ENCODE data around the gene PDE1C.

PDE1C gene

GRCh38 chr7:31858055-31858454 is 212.2 kb downstream of the PDE1C start:
- H3K36me3 ChIP-seq, result no peaks in the 10 kb centered on the region
- TF ChIP-seq CTCF (IDR thresholded peaks at IDR 0.05; ENCODE audit: low read depth, low read length), result no peak
- H3K27ac ChIP-seq, result no peak overlapping the region
- no peak overlapping the region for H3K4me3 ChIP-seq (ENCODE audit: low read depth, low read length)
- H3K9me3 ChIP-seq (ENCODE audit: severe bottlenecking), result no peaks in the 10 kb centered on the region
- no peaks in the 10 kb centered on the region for H3K27me3 ChIP-seq (ENCODE audit: insufficient read depth, low read depth, severe bottlenecking)
- DNase-seq, result no peak

- H3K4me3 ChIP-seq (ENCODE audit: low read depth, low read length), result no peak overlapping the region
- no peaks in the 10 kb centered on the region for H3K9me3 ChIP-seq (ENCODE audit: severe bottlenecking)
- TF ChIP-seq CTCF (IDR thresholded peaks at IDR 0.05; ENCODE audit: low read depth, low read length), result no peak
- DNase-seq, result no peak
- H3K27ac ChIP-seq, result no peak overlapping the region
- no peaks in the 10 kb centered on the region for H3K36me3 ChIP-seq
- no peaks in the 10 kb centered on the region for H3K27me3 ChIP-seq (ENCODE audit: insufficient read depth, low read depth, severe bottlenecking)
Observed at GRCh38 chr7:31857172-31857571, 213.0 kb downstream of the PDE1C start.

- no peaks in the 10 kb centered on the region for H3K36me3 ChIP-seq
Observed at GRCh38 chr7:31856337-31856736, 213.9 kb downstream of the PDE1C start.

GRCh38 chr7:31855530-31855929 is 214.7 kb downstream of the PDE1C start:
- Histone ChIP-seq H3K4me3 (ENCODE audit: low read depth, low read length) (no peak overlapping the region), H3K27me3 (ENCODE audit: insufficient read depth, low read depth, severe bottlenecking) (no peaks in the 10 kb centered on the region), H3K9me3 (ENCODE audit: severe bottlenecking) (no peaks in the 10 kb centered on the region), H3K36me3 (no peaks in the 10 kb centered on the region), H3K27ac (no peak overlapping the region)
- DNase-seq, result no peak
- TF ChIP-seq CTCF (IDR thresholded peaks at IDR 0.05; ENCODE audit: low read depth, low read length), result no peak

More at GRCh38 chr7:31856337-31856736, 213.9 kb downstream of the PDE1C start:
- no peak for TF ChIP-seq CTCF (IDR thresholded peaks at IDR 0.05; ENCODE audit: low read depth, low read length)
- no peak overlapping the region for H3K4me3 ChIP-seq (ENCODE audit: low read depth, low read length)
- no peaks in the 10 kb centered on the region for H3K9me3 ChIP-seq (ENCODE audit: severe bottlenecking)
- no peak for DNase-seq
- no peaks in the 10 kb centered on the region for H3K27me3 ChIP-seq (ENCODE audit: insufficient read depth, low read depth, severe bottlenecking)
- H3K27ac ChIP-seq, result no peak overlapping the region

- Histone ChIP-seq H3K27me3 (ENCODE audit: insufficient read depth, low read depth, severe bottlenecking) (no peaks in the 10 kb centered on the region), H3K4me3 (ENCODE audit: low read depth, low read length) (no peak overlapping the region), H3K27ac (no peak overlapping the region), H3K9me3 (ENCODE audit: severe bottlenecking) (no peaks in the 10 kb centered on the region), H3K36me3 (no peaks in the 10 kb centered on the region)
- DNase-seq, result no peak
- no peak for TF ChIP-seq CTCF (IDR thresholded peaks at IDR 0.05; ENCODE audit: low read depth, low read length)
Observed at GRCh38 chr7:31853380-31853779, 216.8 kb downstream of the PDE1C start.

- no peaks in the 10 kb centered on the region for H3K27me3 ChIP-seq (ENCODE audit: insufficient read depth, low read depth, severe bottlenecking)
- DNase-seq, result no peak
- no peak overlapping the region for H3K4me3 ChIP-seq (ENCODE audit: low read depth, low read length)
- no peaks in the 10 kb centered on the region for H3K9me3 ChIP-seq (ENCODE audit: severe bottlenecking)
- TF ChIP-seq CTCF (IDR thresholded peaks at IDR 0.05; ENCODE audit: low read depth, low read length), result no peak
- no peaks in the 10 kb centered on the region for H3K36me3 ChIP-seq
- H3K27ac ChIP-seq, result peak overlapping the region; percentile 93
Observed at GRCh38 chr7:31852462-31852861, 217.7 kb downstream of the PDE1C start.

Data from WERI-Rb-1 (cell line).